ENCODE measurements around the gene HPS6.
A peak's percentile ranks its signal among the peaks of the same experiment; 100 is the strongest.

HPS6 gene

DNA sequence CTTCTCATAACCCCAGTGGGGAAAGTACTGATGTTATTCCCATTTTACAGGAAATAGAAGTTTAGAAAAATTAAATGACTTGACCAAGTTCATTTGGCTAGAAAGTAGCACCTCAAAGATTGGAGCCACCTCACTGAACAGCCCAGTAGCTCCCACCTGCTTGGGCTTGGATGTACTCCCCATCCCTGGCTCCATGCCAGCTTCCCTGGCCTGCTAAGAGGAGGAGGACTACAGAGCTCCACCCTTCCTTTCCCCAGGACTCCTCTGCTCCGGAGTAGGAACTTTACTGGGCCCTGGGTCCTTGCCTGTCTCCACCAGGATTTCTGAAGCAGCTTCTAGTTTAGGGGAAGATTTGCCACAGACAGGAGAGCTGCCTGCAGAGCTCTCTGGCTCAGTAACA lies 3.1 kb downstream of the HPS6 start:
- DNase-seq (ENCODE audit: low spot score) = peak; percentile 36

DNA sequence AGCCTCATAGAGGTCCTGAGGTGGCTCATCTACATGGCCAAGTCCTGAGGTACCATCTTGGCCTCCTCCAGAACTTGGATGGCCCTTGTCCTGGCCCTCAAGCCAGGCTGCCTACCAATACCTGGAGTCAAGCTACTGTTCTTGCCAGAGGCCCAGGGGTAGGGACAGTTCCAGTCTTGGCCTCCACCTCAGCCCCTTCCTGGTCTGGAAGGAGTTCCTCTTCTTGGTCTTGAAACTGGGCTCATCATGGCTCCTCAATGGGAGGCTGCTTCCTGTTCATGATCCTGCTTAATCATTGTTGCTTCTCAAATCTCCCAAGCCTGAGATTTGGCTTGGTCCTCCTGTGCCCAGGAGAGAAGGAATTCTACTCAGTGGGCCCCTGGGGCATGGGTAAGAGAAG lies 3.9 kb downstream of the HPS6 start:
- DNase-seq (ENCODE audit: low spot score) = no peak

DNA sequence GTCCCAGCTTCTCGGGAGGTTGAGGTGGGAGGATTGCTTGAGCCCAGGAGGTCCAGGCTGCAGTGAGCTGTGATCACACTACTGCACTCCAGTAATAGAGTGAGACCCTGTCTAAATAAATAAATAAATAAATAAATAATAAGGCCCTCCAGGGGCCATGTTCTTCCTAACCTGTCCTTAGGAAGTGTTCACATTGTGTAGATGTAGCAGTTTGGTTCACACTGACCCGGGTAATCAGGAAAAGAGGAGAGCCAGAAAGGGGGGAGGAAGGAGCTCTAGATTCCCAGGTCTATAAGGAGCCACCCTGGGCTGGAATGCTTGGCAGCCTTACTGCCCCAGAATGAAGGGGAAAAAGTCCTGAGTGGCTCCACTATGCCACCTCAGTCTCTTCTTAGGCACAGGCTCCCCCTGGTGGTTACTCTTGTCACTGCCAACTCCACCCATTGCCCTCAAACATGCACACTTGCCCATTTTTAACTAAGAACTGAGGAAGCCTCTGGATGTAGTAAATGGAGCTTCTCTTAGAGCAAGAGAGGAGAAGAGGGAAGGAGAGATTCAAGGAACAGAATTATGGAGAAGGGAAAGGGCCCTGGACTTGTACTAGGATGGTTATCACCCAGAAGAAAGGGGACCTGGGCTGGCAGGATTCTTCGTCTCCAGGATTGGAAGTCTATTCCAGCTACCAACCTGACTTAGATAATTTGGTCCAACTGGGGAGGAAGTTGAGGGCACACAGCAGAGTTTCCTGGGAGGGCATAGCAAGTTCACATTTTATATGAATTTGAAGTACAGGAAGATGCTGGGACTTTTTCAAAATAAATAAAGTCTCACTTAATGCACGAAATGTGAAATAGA lies 7.8 kb downstream of the HPS6 start:
- peak; percentile 88 for DNase-seq (ENCODE audit: low spot score)

DNA sequence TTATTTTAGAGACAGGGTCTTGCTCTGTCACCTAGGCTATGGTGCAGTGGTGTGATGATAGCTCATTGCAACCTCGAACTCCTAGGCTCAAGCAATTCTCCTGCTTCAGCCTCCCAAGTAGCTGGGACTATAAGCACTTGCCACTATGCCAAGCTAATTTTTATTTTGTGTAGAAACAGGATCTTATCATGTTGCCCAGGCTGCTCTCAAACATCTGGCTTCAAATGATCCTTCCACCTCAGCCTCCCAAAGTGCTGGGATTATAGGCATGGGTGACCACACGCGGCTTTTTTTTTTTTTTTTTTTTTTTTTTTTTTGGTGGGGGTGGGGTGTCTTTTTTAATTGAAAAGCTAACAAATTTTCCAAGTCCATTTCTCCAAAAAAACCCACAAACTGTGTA lies 18.4 kb downstream of the HPS6 start:
- no peak for DNase-seq (ENCODE audit: low spot score)

DNA sequence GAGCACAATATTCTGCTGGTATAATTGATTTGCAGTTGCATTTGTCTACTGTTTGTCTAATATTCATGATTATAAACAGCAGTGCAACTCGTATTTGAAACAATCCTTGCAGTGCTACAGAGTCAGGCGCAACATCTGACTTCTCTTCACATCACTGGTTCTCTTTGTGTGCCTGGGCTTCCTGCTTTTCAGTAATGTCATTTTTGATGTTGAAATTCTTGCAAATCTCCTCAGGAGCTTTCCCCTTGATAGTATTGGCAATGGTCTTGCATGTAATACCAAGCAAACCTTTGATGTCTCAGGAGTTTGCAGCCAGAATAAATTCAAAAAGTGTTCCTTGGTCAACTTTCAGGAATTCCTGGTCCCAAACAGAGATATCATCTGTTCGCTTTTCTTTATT lies 20.2 kb downstream of the HPS6 start:
- no peak for DNase-seq (ENCODE audit: low spot score)

DNA sequence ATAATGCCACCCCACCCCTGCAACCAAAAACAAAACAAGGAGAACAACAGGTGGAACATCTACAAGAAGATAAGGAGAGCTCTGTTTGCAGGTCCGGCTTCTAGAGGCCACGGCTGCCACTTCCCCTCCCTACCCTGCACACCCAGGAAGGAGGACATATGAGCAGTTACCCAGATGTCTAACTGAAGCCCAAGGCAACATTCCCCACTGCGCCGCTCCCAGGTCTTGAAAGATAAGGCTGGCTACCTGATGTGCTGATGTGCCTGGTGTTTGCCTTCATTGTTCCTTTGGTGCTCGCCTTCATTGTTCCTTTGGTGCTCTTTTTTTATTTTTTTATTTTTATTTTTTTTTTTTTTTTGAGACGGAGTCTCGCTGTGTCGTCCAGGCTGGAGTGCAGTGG lies 21.0 kb downstream of the HPS6 start:
- no peak for DNase-seq (ENCODE audit: low spot score)

DNA sequence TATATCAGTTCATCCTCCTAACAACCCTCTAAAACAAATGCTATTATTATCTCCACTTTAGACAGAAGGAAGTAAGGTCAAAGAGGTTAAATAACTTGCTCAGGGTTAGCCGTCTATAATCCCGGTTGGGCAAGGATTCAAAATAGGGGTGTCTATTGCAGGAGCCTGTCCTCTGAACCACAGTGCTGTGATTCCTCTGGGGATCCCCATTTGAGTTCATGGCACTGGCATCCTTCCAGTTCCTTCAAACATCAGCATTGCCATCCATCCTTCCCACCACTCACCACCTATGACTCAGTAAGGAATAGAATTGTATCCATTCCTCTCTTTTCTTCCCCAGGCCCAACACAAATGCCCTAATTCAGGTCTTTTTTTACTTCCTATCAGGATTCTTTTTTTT lies 25.6 kb downstream of the HPS6 start:
- DNase-seq (ENCODE audit: low spot score) = no peak

DNA sequence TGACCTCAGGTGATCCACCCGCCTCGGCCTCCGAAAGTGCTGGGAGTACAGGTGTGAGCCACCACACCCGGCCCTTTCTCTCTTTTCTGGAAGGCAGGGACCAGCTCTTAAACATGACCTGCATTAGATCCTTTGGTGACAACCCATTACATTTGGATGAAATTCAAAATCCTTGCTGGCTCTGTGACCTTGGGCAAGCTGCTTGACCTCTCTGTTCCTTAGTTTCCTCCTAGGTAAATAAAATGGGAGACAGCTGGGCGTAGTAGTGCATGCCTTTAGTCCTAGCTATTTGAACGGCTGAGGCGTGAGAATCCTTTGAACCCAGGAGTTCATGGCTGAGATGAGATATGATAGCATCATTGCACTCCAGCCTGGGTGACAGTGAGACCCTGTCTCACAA lies 31.3 kb downstream of the HPS6 start:
- DNase-seq (ENCODE audit: low spot score) = no peak

DNA sequence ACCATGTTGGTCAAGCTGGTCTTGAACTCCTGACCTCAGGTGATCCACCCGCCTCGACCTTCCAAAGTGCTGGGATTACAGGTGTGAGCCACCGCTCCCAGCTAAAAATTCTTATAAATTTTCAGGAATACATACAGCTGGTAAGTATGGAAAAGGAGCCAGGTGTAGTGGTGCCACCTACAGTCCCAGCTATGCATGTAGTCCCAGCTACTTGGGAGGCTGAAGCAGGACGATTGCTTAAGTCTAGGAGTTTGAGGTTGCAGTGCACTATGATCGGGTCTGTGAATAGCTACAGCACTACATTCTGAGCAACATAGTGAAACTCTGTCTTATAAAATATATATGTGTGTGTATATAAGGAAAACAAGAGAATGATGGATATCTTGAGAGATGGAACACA lies 36.0 kb downstream of the HPS6 start:
- peak; percentile 43 for DNase-seq (ENCODE audit: low spot score)

DNA sequence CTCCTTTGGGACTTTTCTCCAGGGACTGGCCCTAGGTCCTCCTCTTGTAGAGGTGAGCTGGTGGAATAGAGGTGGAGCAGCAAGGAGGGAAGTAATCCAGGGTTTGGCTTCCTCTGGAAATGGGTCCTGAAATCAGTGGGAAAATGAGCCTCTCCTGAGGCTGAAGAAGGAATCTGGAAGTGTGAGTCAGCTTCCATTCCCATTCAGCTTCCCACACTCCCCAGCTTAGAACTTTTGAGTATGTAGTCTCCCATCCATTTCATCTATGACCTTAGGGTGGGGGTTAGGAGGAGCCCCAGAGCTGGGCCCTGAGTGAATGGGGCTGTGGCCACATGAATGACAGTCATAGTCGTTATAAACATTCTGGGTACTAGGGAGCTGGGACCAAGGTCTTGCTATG lies 37.3 kb downstream of the HPS6 start:
- no peak for DNase-seq (ENCODE audit: low spot score)

DNA sequence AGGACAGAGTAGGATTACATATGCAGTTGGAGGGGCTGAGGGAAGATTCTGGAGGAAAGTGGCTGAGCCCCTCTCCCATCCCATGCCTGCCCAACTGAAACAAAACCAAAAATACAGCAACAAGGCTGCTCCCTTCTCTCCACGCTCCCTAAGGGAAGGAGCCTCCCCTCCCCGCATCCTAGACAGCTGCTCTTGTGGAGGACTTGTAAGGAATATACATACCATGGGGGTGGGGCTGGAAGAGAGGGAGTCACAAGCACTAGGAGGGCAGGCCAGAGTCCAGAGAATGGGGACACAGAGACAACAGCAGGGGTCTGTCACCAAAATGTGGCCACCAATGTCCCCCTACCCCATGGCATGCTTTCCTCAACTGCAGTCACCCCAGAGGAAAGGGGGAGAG lies 41.8 kb downstream of the HPS6 start:
- DNase-seq (ENCODE audit: low spot score) = no peak

DNA sequence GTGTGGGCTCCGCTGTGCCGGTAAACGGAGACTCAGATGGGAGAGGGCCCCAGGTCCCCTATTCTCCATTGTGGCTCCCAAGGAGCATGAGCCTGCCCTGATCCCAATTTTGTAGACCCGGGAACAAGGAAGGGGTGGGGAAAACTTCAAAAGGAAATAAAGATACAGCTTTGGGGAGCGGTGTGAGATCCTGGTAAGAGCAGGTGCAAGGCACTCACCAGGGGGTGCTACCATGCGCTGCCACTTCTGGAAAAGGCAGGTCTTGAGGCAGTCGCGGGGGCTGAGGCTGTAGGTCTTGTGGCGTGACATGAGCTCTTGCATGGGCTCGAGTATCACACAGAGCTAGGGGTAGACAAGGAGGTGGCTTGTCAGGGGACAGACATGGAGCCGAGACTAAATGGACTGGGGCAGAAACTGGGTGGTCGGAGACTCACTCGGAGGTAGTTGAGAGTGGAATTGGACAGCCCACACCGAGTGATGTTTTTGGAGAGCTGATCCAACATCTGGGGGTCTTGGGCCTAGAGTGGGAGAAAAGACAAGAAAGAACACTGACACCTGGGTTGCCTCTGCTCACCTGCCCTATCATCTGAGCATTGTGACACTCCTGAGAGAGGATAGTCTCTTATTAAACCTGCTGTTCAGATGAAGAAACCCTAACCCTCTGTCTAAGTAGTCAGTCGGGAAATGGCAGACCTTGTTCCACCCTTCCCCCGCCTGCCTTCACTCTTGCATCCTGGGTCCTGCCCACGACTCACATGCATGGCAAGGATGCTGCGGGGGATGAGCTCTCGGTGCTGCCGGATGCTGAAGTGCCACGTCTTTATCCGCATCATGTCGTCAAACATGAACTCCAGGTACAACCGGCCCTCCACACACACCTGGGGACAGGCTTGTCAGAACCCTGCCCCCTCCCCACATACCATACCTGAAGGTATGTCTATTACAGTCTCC lies 44.3 kb downstream of the HPS6 start:
- no peak for DNase-seq (ENCODE audit: low spot score)

DNA sequence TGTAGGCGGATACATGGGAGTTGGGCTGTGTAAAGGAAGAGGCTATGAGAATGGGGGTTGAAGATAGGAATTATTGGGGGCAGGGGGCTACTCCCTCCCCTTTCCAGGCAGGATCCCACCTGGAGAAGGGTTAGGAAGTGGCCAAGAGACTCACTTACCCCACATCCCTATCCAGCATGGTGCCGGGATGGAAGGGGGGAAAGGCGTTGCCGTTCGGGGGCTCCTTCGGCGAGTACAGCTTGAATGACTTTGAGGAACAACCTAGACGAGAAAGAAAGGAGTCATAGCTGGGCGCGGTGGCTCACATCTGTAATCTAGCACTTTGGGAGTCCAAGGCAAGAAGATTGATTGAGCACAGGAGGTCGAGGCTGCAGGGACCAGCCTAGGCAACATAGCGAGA lies 46.1 kb downstream of the HPS6 start:
- DNase-seq (ENCODE audit: low spot score) = no peak

DNA sequence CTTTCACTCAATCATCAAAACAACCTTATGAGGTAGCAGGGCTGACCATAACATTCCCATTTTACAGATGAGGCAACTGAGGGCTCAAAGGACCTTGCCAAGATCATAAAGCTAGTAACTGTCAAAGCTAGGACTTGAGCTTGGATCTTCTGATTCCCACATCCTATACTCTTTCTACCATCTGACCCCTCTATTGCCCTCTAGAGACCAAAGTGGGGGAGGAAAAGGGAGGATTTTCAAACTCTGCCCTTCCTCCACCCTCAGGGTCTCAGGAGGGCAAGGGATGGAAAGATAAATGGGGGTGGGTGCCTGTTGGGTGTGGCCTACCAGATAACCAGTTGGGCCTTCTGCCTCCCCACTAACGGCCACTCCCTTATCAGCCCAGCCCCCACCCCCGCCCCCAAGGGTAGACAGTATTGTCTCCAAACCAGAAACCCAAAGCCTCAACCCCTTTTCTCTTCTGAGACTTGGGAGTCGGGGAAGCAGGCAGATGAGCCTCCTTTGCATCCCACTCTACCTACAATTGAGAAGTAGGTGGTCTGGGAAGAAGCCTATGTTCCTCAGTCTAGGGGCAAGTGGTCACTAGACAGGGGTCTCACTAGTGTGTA lies 47.2 kb downstream of the HPS6 start:
- no peak for DNase-seq (ENCODE audit: low spot score)

DNA sequence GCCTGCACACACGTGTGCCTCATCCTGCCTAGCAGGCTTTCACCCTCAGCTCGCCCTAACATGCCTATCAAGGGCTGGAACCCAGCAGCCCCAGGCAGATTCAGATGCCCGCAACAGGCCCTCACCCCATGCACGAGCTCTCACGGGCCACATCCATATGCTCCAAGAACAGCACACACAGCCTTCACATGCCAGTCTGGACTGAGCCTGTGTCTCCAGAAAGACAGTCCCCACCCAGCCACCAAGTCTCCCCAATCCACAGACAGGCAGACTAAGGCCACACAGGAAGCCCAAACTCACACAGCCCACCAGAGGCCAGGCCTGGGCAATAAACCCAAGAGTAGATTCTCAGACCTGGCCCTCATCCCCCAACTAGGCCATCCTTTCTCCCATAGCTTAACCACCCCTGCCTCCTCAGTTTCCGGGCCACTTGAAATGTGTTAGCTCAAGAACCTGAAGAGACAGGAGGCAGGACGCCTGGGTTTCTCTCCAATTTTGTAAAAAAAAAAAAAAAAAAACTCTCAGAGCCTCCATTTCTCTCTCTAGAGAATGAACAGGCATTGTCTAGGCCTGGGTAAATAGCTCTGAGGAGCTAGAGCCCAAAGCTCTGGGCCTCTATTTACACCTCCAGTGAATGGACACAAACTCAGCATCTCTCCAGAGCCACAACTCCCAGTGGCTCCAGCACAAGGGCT lies 48.3 kb downstream of the HPS6 start:
- DNase-seq (ENCODE audit: low spot score) = no peak

DNA sequence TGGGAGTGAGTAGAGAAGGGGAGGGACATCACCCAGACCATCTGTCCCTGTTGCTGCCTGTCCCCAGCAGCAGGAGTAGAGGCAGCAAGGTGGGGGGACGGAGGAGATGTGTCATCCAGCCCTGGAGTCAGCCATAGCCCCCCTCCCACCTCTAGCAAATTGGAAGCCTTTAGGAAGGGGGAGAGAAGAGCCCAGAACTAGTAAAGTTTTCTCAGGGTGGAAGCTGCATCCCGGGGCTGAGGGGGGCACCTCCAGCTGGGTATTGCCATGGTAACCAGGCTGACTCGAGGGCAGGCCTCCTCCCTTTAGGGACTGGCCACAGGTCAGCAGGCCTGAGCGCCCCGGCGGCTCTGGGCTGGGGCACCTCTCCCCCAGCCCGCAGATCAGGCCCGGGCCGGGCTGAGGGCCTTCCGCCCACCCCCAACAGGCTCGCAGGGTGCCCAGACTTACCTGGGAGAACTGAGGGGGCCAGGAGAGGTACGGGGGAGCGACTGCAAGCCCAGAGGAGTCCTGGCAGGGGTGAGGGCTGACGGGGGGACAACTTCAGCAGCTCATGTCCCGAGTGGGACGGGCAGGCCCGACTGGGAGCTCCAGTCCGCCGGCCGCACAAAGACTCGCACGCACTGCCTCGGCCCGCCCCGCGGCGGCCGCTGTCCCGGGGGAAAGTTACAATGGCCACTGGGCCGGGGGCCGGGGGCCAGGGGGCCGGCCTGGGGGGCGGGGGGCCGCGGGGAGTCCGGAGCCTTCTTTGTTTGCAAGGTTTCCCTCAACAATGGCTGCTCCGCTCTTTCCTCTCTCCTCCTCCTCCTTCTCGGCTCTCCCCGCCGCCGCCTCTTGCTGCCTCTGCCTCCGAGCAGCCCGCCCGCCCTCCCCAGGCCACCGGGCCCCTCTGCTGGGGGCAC lies 49.1 kb downstream of the HPS6 start:
- peak; percentile 70 for DNase-seq (ENCODE audit: low spot score)

DNA sequence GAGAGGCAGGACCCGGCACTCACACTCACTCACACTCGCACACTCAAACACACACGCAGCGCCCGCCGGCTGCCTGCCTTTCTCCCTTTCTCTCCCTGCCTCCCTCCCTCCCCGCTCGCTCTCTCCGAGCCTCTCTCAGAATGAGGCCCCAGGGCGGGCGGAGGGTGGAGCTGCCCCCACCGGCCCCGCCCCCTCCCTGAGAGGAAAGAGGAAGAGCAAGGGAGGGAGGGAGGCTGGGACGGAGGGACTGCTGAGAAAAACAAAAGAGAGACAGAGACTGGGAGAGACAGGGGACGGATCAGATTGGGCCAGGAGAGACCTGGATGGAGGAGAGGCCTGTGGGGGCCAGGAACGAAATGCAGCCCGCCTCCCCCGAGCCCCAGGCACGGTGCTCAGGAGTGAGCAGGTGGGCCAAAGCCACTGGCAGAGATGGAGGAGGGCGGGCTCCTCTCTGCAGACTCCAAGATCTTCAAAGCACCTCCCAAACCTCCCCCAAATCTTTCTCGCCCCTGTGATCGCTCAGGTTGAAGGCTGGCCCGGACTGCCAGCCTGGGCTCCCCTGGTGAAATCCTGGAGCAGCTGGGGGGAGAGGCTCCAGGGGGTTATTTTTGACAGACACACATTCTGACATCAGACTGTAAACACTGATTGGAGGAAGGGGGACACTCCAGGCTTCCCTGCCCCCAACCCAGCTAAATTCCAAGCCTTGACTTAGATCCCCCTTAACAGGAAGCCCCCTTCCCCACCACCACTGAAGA lies 49.9 kb downstream of the HPS6 start:
- peak; percentile 94 for DNase-seq (ENCODE audit: low spot score)

DNA sequence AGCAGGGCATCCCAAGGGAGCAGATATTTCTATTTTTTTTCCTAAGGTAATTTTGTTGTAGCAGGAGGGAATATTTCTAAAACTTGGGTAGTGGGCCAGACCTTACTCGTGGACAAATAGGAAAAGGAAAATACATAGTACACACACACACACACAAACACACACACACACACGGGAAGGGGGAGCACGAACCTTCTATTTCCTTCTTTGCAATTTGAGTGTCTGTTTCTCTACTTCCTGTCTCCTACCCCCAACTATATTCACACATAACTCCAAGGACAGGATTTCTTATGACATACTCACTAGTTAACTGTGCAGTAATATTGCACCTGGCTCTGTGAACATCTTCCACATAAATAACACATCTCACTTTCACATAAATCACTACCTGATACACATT lies 50.6 kb downstream of the HPS6 start:
- DNase-seq (ENCODE audit: low spot score) = no peak

DNA sequence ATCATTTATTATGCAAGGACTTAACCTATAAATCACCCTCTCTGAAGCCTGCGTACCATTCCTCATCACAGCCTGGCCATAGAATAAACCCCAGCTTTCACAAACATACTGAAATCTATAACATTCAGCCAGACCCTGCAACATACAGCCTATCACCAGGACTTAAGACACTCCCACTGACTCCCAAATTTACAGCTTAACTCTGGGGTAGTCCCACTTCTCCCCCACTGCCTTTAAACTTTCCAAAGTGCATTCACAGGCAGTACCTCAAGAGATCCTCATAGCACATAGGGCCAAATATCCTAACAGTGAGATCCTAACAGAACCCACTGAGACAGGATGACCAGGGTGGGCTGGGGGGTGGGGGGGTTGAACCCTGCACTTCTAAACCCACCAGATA lies 51.5 kb downstream of the HPS6 start:
- DNase-seq (ENCODE audit: low spot score) = no peak
